HPDE6-E6E7 (cell line): ENCODE data around the gene CPNE4.
"Not testable (repeated sequence)": the region's sequence is repeated elsewhere in the genome, so short reads cannot be mapped to it uniquely, and the experiment has no call there.

Experiments used
- DNase-seq: peaks from one replicate; pipeline ENCODE4 v3.0.0; 2011; ENCODE audit warnings: missing footprints; ENCODE audit errors: extremely low spot score

The CPNE4 gene

DNA sequence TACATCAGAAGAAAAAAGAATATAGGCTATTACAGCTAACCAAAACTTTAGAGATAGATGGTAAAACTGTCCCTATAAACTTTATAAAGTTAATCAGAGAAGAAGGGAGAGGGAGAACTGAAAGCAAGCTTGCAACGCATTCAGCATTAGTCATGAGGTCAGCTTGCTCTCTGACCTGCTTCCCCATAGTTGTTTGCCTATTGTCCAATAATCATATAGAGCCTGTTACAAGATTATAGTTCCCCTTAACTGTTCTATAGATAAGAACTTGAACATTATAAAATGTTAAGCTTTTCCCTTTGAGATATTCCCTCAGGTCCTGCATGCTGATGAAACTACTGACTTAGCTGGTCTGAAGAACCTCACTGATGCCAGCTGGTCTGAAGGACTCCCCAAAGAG, 74.5 kb downstream of the CPNE4 start:
- no peak for DNase-seq

DNA sequence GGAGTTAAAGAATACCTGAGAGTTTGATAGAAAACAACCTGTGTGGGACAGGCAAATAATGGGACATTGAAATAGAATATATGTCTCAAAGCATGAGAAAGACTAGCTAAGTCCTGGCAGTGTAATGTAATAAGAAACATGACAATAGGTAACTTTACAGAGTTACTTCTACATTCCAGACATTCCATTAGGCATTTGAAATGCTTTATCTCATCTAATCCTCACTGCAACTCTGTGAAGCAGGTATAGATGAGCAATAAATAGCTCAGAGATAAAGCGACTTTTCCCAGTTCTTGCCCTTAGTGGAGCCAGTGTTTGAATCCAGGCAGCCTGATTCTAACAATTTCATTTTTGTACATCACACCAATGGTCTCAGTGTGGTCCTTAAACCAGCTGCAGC, 76.8 kb downstream of the CPNE4 start:
- DNase-seq: no peak

DNA sequence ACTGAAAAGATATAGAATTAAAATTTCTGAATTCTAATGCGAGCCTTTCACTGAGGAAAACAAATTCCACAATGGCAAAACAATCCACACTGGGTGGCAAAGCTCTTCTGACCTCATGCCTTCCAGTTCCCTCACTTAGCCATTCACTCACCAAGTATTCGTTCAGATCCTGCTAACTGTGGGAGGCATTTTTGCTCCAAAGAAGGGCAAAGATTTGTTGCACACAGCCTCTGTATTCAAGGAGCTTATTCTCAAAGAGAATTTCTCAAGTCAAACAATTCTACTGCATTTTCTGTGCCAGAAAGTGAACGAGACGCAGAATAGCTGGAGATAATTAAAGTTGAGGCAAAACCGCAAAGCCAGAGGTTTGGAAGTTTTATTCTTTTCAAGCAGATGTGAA, 77.3 kb downstream of the CPNE4 start:
- no peak for DNase-seq

DNA sequence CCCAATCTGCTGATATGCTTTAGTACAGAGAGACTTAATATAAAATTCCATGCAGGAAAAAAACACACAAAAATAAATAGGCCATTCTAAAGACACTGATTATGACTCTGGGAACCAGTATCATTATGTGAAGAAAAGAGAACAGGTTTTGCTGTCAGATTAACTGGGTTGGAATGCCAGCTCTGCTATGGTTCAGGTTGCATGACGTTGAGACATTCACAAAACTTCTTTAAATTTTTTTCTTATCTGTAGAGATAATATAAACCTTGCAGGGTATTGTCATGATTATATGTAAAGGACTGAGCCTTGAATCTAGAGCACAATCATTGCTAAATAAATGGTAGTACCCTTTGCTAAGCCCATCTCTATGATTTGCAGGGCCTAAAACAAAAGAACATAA, 86.0 kb downstream of the CPNE4 start:
- no peak for DNase-seq

DNA sequence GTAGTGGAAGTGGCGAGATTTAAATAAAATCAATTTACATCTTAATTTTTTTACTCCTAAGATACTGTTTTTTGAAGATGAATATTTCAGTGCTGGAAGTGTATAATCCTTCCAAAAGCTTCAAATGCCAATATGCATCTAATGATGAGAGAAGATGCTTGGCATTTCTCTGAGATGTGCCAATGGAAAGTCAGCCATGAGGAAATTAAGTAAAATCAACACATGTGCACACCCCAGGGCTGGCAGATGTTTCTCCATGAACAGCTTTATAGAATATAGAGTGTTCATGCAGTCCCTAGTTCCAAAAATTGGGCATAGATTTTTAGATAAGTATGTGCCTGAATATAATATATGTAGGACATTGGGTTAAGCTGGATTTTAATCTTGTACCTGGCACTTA, 90.1 kb downstream of the CPNE4 start:
- no peak for DNase-seq

DNA sequence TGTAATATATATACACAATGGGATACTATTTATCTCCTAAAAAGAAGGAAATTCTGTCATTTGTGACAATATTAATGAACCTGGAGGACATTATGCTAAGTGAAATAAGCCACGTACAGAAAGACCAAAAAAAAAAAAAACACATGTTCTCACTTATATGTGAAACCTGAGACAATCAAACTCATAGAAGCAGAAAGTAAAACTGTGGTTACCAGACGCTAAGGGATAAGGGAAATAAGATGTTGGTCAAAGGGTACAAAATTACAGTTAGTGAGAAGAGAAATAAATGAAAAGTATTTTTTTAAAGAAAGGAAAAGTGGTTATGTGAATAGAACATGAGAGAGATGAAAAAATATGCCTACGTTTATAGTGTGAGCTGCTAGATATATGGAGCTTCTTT, 101.1 kb downstream of the CPNE4 start:
- DNase-seq: no peak

DNA sequence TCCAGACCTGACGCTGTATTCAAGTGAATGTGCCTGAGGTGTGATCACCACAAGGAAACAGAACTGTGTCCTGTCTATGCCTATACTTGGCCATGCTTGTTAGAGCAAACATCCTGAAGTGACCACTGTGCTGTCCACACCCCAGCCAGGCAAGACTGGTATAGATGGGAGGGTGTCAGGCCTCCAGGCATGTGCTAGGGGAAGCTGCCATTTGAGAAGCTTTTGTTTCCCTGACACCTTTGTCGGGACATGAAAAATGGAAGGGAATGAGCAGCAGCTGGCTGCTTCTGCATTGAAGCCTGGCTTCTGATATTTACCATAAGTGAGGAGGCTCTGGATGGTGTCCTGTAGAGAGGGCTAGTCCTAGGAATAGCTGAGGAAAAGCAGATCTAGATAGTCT, 106.2 kb downstream of the CPNE4 start:
- DNase-seq: no peak

DNA sequence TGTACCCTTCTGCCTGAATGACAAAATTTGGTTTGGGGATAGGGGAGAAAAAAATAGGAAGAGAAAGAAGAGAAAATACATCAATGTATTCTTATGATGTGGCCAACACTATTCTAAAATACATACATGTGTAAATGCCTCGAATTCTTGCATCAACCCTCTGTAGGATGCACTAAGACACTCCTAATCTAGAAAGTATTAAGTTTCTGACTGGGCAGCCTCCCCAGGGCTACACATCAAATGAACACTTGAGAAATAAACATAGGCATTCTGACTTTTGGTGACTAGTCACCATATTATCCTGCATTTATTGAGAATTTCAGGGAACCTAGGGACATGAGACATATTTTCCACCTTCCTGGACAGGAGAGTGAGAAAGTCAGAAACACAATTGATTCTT, 109.2 kb downstream of the CPNE4 start:
- no peak for DNase-seq

DNA sequence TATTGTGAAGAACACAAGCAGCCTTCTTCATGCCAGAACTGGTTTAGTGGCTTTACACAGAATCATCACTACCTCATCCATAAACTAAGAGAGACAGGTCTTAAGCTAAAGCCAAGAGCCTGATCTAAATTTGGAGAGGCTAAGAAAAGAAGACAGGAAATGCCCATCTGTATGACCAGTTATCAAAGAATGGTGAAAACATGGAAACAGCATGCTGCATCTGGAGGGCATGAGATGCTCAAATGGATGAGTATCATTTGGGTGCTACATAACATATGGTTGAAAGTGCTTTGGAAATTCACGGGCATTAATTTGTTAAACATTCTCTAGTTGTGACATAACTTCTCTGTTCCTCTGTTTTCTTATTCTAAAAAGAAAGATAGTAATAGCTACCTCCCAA, 112.5 kb downstream of the CPNE4 start:
- DNase-seq: no peak

DNA sequence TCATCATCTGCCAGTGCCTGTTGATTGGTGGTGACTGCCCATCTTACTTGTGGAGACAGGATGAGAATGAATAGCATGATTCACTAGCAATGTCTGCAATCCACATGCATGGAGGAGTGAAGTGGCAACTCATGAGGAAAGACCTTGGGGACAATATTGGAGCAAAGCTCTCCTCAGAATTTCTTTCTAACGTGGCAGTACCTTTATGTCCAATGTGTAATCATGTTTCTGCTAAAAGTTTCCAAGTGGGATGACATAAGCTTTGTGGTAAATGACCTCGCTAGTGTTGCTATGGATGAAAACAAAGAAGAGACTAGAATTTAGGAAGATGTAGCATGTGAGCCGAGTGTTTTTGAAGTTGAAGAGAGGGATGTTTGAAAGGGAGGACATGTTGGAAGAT, 117.8 kb downstream of the CPNE4 start:
- DNase-seq: no peak

DNA sequence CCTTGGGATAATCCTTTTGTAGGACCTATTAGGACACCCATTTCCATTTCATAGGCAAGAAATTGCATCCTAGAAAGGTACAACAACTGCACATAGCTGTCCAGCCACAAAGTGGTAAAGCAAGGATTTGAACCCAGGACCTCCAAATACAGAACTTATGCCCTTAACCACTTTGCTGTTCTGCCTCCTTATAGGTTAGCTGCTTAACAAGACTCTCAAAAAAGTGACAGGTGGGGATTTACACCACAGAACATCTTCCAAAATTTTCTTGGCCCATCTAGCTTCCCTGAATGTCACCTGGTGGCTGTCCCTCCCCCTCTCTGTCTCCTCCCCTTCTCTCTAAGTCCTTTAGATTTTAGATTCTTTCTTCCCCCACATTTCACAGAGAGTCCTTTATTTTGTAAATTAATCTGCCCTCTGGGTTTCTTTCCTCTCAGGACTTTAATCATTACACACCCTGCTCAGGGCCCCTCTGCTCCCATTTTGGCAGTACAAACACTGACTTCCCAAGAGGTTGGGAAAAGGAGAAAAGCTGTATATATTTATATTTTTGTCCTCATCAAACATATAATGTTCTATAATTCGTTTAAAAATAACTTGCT, 120.6 kb downstream of the CPNE4 start:
- DNase-seq: no peak

DNA sequence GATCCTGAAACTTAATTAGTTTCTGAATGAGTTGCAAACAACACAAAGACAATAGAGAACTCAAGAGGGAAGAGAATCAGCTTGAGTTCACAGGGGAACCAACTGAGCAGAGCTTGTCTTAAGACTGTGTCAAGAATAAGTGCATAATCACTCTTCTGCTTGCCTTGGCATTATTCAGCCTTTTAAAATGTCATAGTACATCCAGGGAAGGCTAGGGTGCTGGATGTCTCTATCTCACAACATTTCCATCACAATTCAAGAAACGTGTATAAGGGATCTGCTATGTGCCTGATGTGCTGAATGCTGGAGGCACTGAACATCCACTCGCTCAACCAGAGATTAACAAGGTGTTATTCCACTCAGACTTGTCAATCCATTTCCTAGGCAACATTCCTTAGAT, 122.6 kb downstream of the CPNE4 start:
- no peak for DNase-seq

DNA sequence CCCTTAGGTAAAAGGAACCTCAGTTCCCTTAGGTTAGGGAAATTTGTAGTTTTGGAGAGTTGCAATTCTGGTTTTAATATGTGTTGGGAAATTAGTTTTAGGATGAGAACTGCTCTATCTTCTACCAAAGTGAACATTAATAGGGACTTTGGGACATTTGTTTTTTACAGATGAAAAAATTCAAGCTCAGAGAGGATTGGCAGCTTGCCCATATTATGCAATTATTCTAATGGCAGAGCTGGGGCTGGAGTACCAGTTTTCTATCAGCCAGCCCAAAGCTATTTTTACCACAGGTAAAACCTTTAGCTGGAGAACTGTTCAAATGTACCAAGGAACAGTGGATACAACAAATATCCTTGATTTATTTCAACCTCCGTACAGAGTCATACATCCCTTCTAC, 127.0 kb downstream of the CPNE4 start:
- no peak for DNase-seq

DNA sequence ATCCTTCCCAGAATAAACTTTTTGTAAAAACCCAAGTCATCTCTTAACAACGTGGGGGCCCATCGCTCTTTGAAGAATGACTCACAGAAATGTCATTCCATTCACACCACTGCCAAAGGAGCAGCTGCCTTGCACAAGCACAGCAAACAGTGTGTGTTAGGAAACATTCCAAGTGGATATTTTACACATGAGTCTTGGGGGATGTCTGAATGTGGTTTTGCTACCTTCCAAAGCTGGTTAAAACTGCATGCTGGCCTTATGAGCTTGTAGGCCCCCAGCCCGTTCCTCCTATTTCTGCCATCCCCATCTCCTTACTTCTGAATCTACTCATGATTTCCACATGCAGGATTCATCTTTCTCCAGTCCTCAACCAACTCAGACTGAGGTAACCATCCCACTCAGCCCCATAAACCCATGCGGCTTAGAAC, 130.8 kb downstream of the CPNE4 start:
- DNase-seq: peak; percentile 12

DNA sequence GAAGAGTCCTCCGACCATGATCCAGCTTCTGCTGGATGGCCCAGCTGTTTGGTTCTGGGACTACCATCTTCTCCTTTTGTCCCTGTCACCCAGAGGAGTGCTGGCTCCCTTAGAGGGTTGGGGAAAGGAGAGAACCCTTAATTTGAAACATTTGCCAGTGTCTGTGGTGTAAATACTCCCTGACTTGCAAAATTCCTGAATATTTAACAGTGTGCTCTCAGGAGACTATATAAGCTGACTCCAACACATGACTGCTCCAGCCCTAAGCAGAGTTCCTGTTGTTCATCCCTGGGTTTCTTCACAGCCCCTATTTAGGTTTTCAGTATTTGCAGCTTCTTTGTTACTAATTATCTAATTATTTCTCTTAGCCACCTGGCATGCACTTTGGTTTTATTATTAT, 133.1 kb downstream of the CPNE4 start:
- DNase-seq: no peak

DNA sequence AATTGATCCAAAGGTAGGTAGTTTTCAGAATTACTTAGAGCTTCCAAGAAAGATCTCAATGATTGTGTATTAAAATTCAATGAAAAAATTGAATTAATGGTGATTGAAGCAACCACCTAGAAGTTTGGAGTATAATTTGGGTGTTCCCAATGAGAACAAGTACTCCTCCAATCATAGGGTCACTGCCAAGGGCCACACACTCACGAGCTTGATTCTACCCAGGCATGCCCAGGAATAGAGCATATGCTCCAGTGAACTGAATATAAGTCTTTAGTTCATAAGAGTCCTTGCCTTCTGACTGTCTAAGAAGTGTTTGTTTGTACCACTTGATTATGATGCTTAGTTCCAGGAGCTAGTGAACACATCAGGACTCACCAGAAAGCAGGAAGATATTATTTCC, 133.9 kb downstream of the CPNE4 start:
- no peak for DNase-seq

DNA sequence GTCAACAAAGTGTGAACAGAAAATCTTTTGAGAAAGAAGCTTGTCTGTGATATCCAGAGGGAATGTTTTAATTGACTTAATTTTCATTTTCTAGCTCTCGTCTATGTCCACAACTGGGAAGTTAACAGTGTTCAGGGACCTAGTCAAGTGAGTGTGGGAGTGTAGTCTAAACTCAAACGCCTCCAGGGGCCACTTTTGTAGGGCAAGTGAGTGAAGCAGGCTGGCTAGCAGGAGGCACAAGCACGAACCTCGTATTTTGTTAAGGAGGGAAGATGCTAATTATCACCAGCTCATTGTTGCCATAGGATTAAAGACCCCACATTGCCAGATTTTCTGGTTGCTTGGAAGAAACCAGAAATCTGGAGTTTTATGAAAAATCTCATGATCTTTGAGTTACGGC, 135.8 kb downstream of the CPNE4 start:
- DNase-seq: no peak

DNA sequence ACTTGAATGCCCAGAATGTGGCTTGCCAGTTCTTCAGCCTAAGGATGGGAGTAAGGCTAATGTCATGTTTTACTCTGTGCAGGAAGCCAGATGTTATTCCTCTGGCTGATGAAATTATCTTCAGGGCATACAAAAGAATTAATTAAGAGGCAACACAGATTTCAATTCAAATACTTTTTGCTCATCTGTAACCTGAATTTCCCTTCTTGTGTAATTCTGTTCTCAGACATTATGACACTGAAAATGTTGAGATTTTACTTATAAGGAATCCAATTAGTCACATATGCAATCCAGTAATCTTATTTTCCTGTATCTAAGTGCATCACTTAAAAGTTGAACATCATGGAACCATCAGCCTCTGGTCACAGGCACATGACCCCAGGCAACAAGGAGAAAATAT, 136.5 kb downstream of the CPNE4 start:
- no peak for DNase-seq

DNA sequence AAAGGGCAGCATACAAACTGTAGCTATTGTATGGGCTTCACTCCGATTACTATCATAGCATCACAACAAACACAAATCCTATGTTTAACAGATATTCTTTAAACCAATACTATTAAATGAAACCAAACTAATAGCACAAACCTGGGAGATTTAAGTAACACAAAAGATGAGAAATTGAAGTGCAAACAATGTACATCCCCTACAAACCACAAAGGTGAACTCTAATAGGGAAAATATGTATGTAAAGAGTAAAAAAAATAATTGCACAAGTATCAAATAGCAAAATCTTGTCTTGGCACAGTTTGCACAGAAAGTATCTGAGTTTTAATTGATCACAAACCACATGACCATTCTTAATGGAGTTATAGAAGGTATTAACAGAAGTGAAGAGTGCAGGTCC, 138.5 kb downstream of the CPNE4 start:
- DNase-seq: no peak

DNA sequence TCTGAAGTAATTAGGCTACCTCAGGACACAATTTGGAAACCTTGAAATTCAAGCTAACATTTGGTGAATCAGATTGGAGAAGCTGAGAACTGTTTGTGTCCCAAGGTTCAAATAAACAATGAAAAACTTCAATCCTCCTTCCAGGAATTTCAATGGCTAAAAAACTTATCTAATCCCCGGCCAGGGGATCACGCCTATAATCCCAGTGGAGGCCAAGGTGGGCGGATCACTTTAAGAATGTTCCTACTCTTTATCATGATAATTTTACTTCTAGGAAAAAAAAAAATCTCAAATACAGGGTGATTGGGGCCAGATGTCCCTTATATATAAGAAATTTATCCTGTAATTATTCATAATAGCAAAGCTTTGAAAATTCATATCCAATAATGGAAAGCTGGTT, 139.0 kb downstream of the CPNE4 start:
- DNase-seq: no peak

DNA sequence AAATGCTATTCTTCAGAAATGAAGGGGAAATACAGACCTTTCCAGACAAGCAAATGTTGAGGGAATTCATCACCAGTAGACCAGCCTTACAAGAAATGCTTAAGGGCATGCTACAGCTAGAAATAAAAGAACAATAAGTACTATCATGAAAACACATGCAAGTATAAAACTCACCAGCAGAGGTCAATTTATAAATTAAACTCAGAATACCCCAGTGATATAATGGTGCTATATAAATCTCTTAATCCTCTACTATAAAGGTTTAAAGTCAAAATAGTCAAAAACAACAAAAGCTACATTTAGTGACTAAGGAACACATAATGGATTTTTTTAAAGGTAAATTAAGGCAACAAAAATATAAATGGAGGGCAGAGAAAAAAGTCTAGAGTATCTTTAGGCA, 142.5 kb downstream of the CPNE4 start:
- DNase-seq: no peak

DNA sequence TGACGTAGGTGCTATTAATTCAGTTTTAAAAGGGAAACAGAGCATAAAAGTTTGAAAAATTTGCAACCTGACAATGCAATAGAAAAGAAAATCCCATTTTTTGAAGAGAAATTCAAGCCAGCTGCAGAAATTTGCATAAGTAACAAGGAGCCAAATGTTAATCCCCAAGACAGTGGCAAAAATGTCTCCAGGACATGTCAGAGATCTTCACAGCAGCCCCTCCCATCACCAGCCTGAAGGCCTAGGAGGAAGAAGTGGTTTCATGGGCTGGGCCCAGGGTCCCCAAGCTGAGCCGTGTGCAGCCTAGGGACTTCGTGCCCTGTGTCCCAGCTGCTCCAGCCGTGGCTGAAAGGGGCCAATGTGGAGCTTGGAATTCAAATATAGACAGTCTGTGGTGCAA, 148.9 kb downstream of the CPNE4 start:
- not testable (repeated sequence) for DNase-seq

DNA sequence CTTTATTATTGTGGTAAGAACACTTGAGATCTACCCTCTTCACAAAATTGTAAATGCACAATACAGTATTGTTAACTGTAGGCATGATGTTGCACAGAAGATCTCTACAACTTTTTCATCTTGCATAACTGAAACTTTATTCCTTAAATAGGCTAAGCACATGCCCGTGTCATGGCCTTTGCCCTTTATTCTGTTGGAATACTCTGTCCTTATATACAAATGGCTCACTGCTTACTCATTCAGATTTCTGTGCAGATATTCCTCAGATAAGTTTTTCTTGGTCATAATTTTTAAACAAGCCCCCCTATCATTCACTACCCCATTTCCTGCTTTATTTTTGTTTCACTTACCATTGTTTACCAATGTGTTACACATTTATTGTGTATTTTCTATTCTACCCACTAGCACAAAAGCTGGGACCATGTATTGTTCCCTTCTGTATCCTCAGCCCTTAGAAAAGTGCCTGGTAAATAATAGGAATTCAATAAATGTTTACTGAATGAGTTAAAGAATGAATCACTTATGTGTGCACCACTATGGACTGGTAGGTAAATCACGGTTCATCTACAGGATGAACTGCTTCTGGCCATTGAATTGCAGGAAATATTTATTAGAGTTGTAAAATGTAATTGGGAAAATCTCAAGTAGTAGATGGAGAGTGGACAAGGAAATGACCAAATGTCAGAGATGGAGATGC, 151.0 kb downstream of the CPNE4 start:
- DNase-seq: no peak

DNA sequence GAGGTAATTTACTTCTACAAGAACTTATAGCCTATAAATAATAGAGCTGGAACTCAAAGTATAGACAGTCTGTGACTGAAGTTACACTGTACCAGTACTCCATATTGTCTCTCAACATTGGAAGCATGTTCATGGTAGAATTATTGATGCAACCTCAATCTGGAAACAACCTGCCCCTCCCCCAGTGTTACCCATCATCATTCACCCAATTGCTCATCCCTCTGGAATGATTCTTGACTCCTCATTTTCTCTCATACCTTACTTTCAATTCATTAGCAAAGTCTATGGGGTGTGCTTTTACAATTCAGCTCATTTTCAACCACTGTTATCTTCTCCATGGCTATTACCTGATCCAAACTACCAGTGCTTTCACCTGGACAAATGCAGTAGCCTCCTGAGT, 151.7 kb downstream of the CPNE4 start:
- DNase-seq: no peak
